MM.1S (cell line): ENCODE measurements around the gene RCAN1.
A peak's percentile ranks its signal among the peaks of the same experiment; 100 is the strongest.

ENCODE experiments used
- DNase-seq: peaks from one replicate; pipeline ENCODE4 v3.0.0-alpha.2; 2015
- H2AFZ ChIP-seq: fragments of 300-600 bp; sonication (generic); 2 replicates; pipeline ENCODE4 v1.6.0; 2016; ENCODE audit warnings: antibody characterized with exemption, low read length
- H3F3A ChIP-seq: fragments of 300-600 bp; sonication (generic); 2 replicates; pipeline ENCODE4 v1.6.1; 2016; ENCODE audit warnings: mild to moderate bottlenecking, antibody characterized with exemption, low read length, moderate library complexity, mixed read lengths; ENCODE audit not compliant: insufficient read depth
- H3K27ac ChIP-seq: fragments of 300-600 bp; sonication (generic); 2 replicates; pipeline ENCODE4 v1.5.1; 2016; ENCODE audit warnings: mild to moderate bottlenecking, low read length
- H3K27me3 ChIP-seq: fragments of 300-600 bp; sonication (generic); replicated peaks from 2 replicates; pipeline ENCODE4 v1.6.0; 2016; ENCODE audit warnings: low read length; ENCODE audit not compliant: insufficient read depth
- H3K36me3 ChIP-seq: fragments of 300-600 bp; sonication (generic); replicated peaks from 2 replicates; pipeline ENCODE4 v1.6.1; 2016; ENCODE audit warnings: mild to moderate bottlenecking, low read length, mixed read lengths; ENCODE audit not compliant: insufficient read depth
- H3K4me1 ChIP-seq: fragments of 300-600 bp; sonication (generic); 2 replicates; pipeline ENCODE4 v1.6.1; 2016; ENCODE audit warnings: low read length, mixed read lengths
- H3K4me2 ChIP-seq: fragments of 300-600 bp; sonication (generic); 2 replicates; pipeline ENCODE4 v1.6.0; 2016; ENCODE audit warnings: low read depth, low read length
- H3K4me3 ChIP-seq: fragments of 300-600 bp; sonication (generic); 2 replicates; pipeline ENCODE4 v1.5.1; 2016; ENCODE audit warnings: low read length, mixed read lengths
- H3K79me2 ChIP-seq: fragments of 300-600 bp; sonication (generic); 2 replicates; pipeline ENCODE4 v1.6.1; 2016; ENCODE audit warnings: mixed run types, low read length, mixed read lengths
- H3K9ac ChIP-seq: fragments of 300-600 bp; sonication (generic); 2 replicates; pipeline ENCODE4 v1.6.1; 2016; ENCODE audit warnings: low read length, mixed read lengths
- H3K9me2 ChIP-seq: fragments of 300-600 bp; sonication (generic); replicated peaks from 2 replicates; pipeline ENCODE4 v1.6.1; 2016; ENCODE audit warnings: mild to moderate bottlenecking, low read length, mixed read lengths; ENCODE audit not compliant: insufficient read depth
- H3K9me3 ChIP-seq: fragments of 300-600 bp; sonication (generic); replicated peaks from 2 replicates; pipeline ENCODE4 v1.6.1; 2016; ENCODE audit warnings: mild to moderate bottlenecking, low read length, mixed read lengths; ENCODE audit not compliant: insufficient read depth
- H4K20me1 ChIP-seq: fragments of 300-600 bp; sonication (generic); 2 replicates; pipeline ENCODE4 v1.6.1; 2016; ENCODE audit warnings: mild to moderate bottlenecking, low read length, moderate library complexity, mixed read lengths; ENCODE audit not compliant: insufficient read depth
- CTCF ChIP-seq: fragments of 300-600 bp; sonication (generic); IDR thresholded peaks from 2 replicates; pipeline ENCODE4 v1.5.1; 2016; ENCODE audit warnings: antibody characterized with exemption, low read length, mixed read lengths
- EZH2 ChIP-seq: fragments of 300-600 bp; sonication (generic); optimal IDR thresholded peaks from 2 replicates; pipeline ENCODE3; 2017; ENCODE audit warnings: low read depth, mild to moderate bottlenecking, antibody characterized with exemption, low read length, mixed read lengths
- EZH2phosphoT487 ChIP-seq: fragments of 300-600 bp; sonication (generic); IDR thresholded peaks from 2 replicates; pipeline ENCODE4 v1.6.1; 2018; ENCODE audit warnings: antibody characterized with exemption, low read length

Gene RCAN1

GRCh38 chr21:34546542-34546941, 68.4 kb downstream of the RCAN1 start:
- no peak for DNase-seq
- Histone ChIP-seq H3K27me3 (no peaks in the 10 kb centered on the region), H3K4me3 (no peak overlapping the region), H3K27ac (no peak overlapping the region), H3F3A (peaks cover 18% of the 10 kb centered on the region), H3K9me2 (no peaks in the 10 kb centered on the region), H4K20me1 (no peaks in the 10 kb centered on the region), H3K4me1 (peaks cover 44% of the 10 kb centered on the region), H3K9ac (no peak overlapping the region), H3K36me3 (no peaks in the 10 kb centered on the region), H3K4me2 (no peak overlapping the region), H3K9me3 (no peaks in the 10 kb centered on the region), H3K79me2 (0 out of 2 replicates have a peak, but pooled peaks cover 3% of the 10 kb centered on the region), H2AFZ (no peak overlapping the region)
- TF ChIP-seq CTCF, result no peak
- no peak for TF ChIP-seq EZH2
- no peak for TF ChIP-seq EZH2phosphoT487

- Histone ChIP-seq H3F3A (peaks cover 18% of the 10 kb centered on the region), H3K9me2 (no peaks in the 10 kb centered on the region), H4K20me1 (no peaks in the 10 kb centered on the region), H3K9ac (peak overlapping the region; percentile 43), H3K9me3 (no peaks in the 10 kb centered on the region), H3K4me3 (peak overlapping the region; percentile 53), H2AFZ (peak overlapping the region; percentile 55), H3K4me1 (peaks cover 44% of the 10 kb centered on the region), H3K79me2 (0 out of 2 replicates have a peak, but pooled peaks cover 3% of the 10 kb centered on the region), H3K4me2 (peak overlapping the region; percentile 86), H3K27ac (peak overlapping the region; percentile 82), H3K27me3 (no peaks in the 10 kb centered on the region), H3K36me3 (no peaks in the 10 kb centered on the region)
- DNase-seq, result peak; percentile 81
- TF ChIP-seq EZH2phosphoT487, result no peak
- no peak for TF ChIP-seq CTCF
- TF ChIP-seq EZH2, result no peak
Measured at GRCh38 chr21:34545079-34545884, 69.6 kb downstream of the RCAN1 start.

GRCh38 chr21:34544032-34544496, 70.8 kb downstream of the RCAN1 start:
- Histone ChIP-seq H4K20me1 (no peaks in the 10 kb centered on the region), H3K9ac (no peak overlapping the region), H3K79me2 (0 out of 2 replicates have a peak, but pooled peaks cover 3% of the 10 kb centered on the region), H3K4me1 (peaks cover 38% of the 10 kb centered on the region), H3K27ac (peak overlapping the region; percentile 82; the same call in 1 of the 2 replicates), H2AFZ (0 out of 2 replicates have a peak overlapping the region, but pooled peaks have one; percentile 55), H3K36me3 (no peaks in the 10 kb centered on the region), H3K9me2 (no peaks in the 10 kb centered on the region), H3K27me3 (no peaks in the 10 kb centered on the region), H3F3A (peaks cover 18% of the 10 kb centered on the region), H3K4me2 (peak overlapping the region; percentile 86; the same call in 1 of the 2 replicates), H3K4me3 (no peak overlapping the region), H3K9me3 (no peaks in the 10 kb centered on the region)
- peak; percentile 99 for DNase-seq
- TF ChIP-seq CTCF, result peak; percentile 97
- no peak for TF ChIP-seq EZH2phosphoT487
